SK-N-SH (cell line): Measurements from ENCODE around the gene MNT.

Experiments
- EP300 ChIP-seq, 2 experiments: IDR thresholded peaks; 2 replicates each; pipeline versions ENCODE4 v1.4.0 to v1.6.1; 2012; ENCODE audit warnings: borderline replicate concordance in 1 of 2, low read depth in 1 of 2, low read length in 1 of 2
- EZH2phosphoT487 ChIP-seq: fragments of 200-600 bp; sonication (generic); IDR thresholded peaks from 2 replicates; pipeline ENCODE4 v1.6.1; 2017; ENCODE audit warnings: low read depth, mixed run types, mild to moderate bottlenecking, antibody characterized with exemption, moderate library complexity, borderline replicate concordance
- GATA2 ChIP-seq: sonication (generic); formaldehyde crosslinking; IDR thresholded peaks from 2 replicates; pipeline ENCODE4 v1.5.0; 2020; ENCODE audit warnings: mild to moderate bottlenecking, missing genetic modification reagents
- JUND ChIP-seq: IDR thresholded peaks from 2 replicates; pipeline ENCODE4 v1.4.0; 2012
- RAD21 ChIP-seq: IDR thresholded peaks from 2 replicates; pipeline ENCODE4 v1.6.1; 2012; ENCODE audit warnings: mild to moderate bottlenecking, low read length
- RCOR1 ChIP-seq: fragments of 150-350 bp; IDR thresholded peaks from 2 replicates; pipeline ENCODE4 v1.6.1; 2017; ENCODE audit warnings: antibody characterized with exemption, low read length
- TF ChIP-seq, protein P1 (sequence below): IDR thresholded peaks from 2 replicates; pipeline ENCODE4 v1.4.0; 2012; ENCODE audit warnings: low read depth
- TF ChIP-seq, protein P2 (sequence below): fragments of 200-600 bp; sonication (generic); IDR thresholded peaks from 2 replicates; pipeline ENCODE4 v1.6.1; 2017; ENCODE audit warnings: antibody characterized with exemption, mild to moderate bottlenecking, moderate library complexity
- TF ChIP-seq, protein P3 (sequence below): fragments of 150-350 bp; IDR thresholded peaks from 2 replicates; pipeline ENCODE4 v1.6.1; 2017; ENCODE audit warnings: antibody characterized with exemption, low read length, low read depth, borderline replicate concordance
- TF ChIP-seq, protein P4 (sequence below): IDR thresholded peaks from 2 replicates; pipeline ENCODE4 v1.4.0; 2012; ENCODE audit warnings: low read depth, borderline replicate concordance
- TF ChIP-seq, protein P5 (sequence below): IDR thresholded peaks from 2 replicates; pipeline ENCODE4 v1.6.1; 2012; ENCODE audit warnings: mild to moderate bottlenecking, low read depth, low read length, moderate library complexity

DNA sequence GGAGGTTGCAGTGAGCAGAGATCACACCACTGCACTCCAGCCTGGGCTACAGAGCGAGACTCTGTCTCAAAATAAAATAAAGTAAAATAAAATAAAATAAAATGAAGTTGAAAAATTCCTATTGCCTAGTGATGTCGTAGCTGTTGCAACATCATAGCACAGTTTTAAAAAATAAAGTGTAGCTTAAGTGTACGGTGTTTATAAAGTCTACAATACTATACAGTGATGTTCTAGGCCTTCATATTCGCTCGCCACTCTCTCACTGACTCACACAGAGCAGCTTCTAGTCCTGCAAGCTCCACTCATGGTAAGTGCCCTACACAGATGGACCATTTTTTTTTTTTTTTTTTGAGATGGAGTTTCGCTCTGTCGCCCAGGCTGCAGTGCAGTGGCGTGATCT is 43.5 kb upstream of the MNT start:
- TF ChIP-seq, protein P1, sequence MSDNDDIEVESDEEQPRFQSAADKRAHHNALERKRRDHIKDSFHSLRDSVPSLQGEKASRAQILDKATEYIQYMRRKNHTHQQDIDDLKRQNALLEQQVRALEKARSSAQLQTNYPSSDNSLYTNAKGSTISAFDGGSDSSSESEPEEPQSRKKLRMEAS: no peak
- TF ChIP-seq JUND (no peak), RCOR1 (no peak), RAD21 (no peak), EZH2phosphoT487 (no peak), EP300 (IDR thresholded peaks at IDR 0.05; ENCODE audit: borderline replicate concordance in 1 of 2, low read depth in 1 of 2, low read length in 1 of 2) (no peak), GATA2 (CRISPR knock-in tag) (no peak)
- TF ChIP-seq, protein P2, sequence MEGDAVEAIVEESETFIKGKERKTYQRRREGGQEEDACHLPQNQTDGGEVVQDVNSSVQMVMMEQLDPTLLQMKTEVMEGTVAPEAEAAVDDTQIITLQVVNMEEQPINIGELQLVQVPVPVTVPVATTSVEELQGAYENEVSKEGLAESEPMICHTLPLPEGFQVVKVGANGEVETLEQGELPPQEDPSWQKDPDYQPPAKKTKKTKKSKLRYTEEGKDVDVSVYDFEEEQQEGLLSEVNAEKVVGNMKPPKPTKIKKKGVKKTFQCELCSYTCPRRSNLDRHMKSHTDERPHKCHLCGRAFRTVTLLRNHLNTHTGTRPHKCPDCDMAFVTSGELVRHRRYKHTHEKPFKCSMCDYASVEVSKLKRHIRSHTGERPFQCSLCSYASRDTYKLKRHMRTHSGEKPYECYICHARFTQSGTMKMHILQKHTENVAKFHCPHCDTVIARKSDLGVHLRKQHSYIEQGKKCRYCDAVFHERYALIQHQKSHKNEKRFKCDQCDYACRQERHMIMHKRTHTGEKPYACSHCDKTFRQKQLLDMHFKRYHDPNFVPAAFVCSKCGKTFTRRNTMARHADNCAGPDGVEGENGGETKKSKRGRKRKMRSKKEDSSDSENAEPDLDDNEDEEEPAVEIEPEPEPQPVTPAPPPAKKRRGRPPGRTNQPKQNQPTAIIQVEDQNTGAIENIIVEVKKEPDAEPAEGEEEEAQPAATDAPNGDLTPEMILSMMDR: no peak
- TF ChIP-seq, protein P3, sequence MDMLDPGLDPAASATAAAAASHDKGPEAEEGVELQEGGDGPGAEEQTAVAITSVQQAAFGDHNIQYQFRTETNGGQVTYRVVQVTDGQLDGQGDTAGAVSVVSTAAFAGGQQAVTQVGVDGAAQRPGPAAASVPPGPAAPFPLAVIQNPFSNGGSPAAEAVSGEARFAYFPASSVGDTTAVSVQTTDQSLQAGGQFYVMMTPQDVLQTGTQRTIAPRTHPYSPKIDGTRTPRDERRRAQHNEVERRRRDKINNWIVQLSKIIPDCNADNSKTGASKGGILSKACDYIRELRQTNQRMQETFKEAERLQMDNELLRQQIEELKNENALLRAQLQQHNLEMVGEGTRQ: no peak
- TF ChIP-seq, protein P4, sequence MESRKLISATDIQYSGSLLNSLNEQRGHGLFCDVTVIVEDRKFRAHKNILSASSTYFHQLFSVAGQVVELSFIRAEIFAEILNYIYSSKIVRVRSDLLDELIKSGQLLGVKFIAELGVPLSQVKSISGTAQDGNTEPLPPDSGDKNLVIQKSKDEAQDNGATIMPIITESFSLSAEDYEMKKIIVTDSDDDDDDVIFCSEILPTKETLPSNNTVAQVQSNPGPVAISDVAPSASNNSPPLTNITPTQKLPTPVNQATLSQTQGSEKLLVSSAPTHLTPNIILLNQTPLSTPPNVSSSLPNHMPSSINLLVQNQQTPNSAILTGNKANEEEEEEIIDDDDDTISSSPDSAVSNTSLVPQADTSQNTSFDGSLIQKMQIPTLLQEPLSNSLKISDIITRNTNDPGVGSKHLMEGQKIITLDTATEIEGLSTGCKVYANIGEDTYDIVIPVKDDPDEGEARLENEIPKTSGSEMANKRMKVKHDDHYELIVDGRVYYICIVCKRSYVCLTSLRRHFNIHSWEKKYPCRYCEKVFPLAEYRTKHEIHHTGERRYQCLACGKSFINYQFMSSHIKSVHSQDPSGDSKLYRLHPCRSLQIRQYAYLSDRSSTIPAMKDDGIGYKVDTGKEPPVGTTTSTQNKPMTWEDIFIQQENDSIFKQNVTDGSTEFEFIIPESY: no peak
- TF ChIP-seq, protein P5, sequence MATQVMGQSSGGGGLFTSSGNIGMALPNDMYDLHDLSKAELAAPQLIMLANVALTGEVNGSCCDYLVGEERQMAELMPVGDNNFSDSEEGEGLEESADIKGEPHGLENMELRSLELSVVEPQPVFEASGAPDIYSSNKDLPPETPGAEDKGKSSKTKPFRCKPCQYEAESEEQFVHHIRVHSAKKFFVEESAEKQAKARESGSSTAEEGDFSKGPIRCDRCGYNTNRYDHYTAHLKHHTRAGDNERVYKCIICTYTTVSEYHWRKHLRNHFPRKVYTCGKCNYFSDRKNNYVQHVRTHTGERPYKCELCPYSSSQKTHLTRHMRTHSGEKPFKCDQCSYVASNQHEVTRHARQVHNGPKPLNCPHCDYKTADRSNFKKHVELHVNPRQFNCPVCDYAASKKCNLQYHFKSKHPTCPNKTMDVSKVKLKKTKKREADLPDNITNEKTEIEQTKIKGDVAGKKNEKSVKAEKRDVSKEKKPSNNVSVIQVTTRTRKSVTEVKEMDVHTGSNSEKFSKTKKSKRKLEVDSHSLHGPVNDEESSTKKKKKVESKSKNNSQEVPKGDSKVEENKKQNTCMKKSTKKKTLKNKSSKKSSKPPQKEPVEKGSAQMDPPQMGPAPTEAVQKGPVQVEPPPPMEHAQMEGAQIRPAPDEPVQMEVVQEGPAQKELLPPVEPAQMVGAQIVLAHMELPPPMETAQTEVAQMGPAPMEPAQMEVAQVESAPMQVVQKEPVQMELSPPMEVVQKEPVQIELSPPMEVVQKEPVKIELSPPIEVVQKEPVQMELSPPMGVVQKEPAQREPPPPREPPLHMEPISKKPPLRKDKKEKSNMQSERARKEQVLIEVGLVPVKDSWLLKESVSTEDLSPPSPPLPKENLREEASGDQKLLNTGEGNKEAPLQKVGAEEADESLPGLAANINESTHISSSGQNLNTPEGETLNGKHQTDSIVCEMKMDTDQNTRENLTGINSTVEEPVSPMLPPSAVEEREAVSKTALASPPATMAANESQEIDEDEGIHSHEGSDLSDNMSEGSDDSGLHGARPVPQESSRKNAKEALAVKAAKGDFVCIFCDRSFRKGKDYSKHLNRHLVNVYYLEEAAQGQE: no peak
